Islet of Langerhans (tissue), 1 donor: ENCODE measurements around the gene SMIM38.
"Not testable (repeated sequence)": the region's sequence is repeated elsewhere in the genome, so short reads cannot be mapped to it uniquely, and the experiment has no call there.

ENCODE experiments used
- FAIRE-seq: peaks from one replicate; lab custom pipeline; 2011; peaks lifted over from hg19 to GRCh38; lab: Jason Lieb, UNC

Gene SMIM38

GRCh38 chr11:69140635-69141034 is 15.1 kb upstream of the SMIM38 start:
- FAIRE-seq, result no peak

- no peak for FAIRE-seq
Observed at GRCh38 chr11:69141742-69142141, 14.0 kb upstream of the SMIM38 start.

GRCh38 chr11:69142895-69143294 is 12.8 kb upstream of the SMIM38 start:
- no peak for FAIRE-seq

GRCh38 chr11:69144316-69145049 is 11.3 kb upstream of the SMIM38 start:
- no peak for FAIRE-seq

GRCh38 chr11:69145050-69145380 is 10.7 kb upstream of the SMIM38 start:
- no peak for FAIRE-seq

- no peak for FAIRE-seq
Observed at GRCh38 chr11:69148377-69148762, 7.4 kb upstream of the SMIM38 start.

GRCh38 chr11:69148806-69149205 is 6.9 kb upstream of the SMIM38 start:
- no peak for FAIRE-seq

- FAIRE-seq, result not testable (repeated sequence)
Observed at GRCh38 chr11:69149338-69150045, 6.2 kb upstream of the SMIM38 start.

- no peak for FAIRE-seq
Observed at GRCh38 chr11:69150175-69150574, 5.6 kb upstream of the SMIM38 start.

- FAIRE-seq, result no peak
Observed at GRCh38 chr11:69151836-69152235, 3.9 kb upstream of the SMIM38 start.

- FAIRE-seq, result no peak
Observed at GRCh38 chr11:69152733-69153421, 2.9 kb upstream of the SMIM38 start.

GRCh38 chr11:69153661-69154060 is 2.1 kb upstream of the SMIM38 start:
- no peak for FAIRE-seq

GRCh38 chr11:69154211-69154913 is 1.4 kb upstream of the SMIM38 start:
- no peak for FAIRE-seq

- no peak for FAIRE-seq
Observed at GRCh38 chr11:69154938-69155301, 815 bp upstream of the SMIM38 start.

GRCh38 chr11:69156235-69156639 is 502 bp downstream of the SMIM38 start:
- FAIRE-seq, result no peak

- FAIRE-seq, result no peak
Observed at GRCh38 chr11:69156673-69157155, 979 bp downstream of the SMIM38 start.

GRCh38 chr11:69157156-69157821 is 1.6 kb downstream of the SMIM38 start:
- no peak for FAIRE-seq

GRCh38 chr11:69157822-69158231 is 2.1 kb downstream of the SMIM38 start:
- FAIRE-seq, result no peak

- no peak for FAIRE-seq
Observed at GRCh38 chr11:69158301-69159149, 2.8 kb downstream of the SMIM38 start.

GRCh38 chr11:69159150-69159852 is 3.6 kb downstream of the SMIM38 start:
- no peak for FAIRE-seq
